ENCODE results near the gene BNC2.
"Not testable (repeated sequence)": the region's sequence is repeated elsewhere in the genome, so short reads cannot be mapped to it uniquely, and the experiment has no call there.

BNC2 gene

GRCh38 chr9:16453390-16453789 lies 417.1 kb downstream of the BNC2 start:
- DNase-seq (ENCODE audit: low read depth in 2 of 2) = no peak

GRCh38 chr9:16450578-16450977 lies 419.9 kb downstream of the BNC2 start:
- no peak for DNase-seq (ENCODE audit: low read depth in 2 of 2)

- no peak for DNase-seq (ENCODE audit: low read depth in 2 of 2)
Measured at GRCh38 chr9:16450043-16450442, 420.4 kb downstream of the BNC2 start.

GRCh38 chr9:16449076-16449730 lies 421.3 kb downstream of the BNC2 start:
- no peak for DNase-seq (ENCODE audit: low read depth in 2 of 2)

GRCh38 chr9:16447946-16448345 lies 422.5 kb downstream of the BNC2 start:
- no peak for DNase-seq (ENCODE audit: low read depth in 2 of 2)

- no peak for DNase-seq (ENCODE audit: low read depth in 2 of 2)
Measured at GRCh38 chr9:16446636-16447035, 423.8 kb downstream of the BNC2 start.

GRCh38 chr9:16445141-16445920 lies 425.1 kb downstream of the BNC2 start:
- DNase-seq (ENCODE audit: low read depth in 2 of 2) = no peak

GRCh38 chr9:16442622-16443021 lies 427.8 kb downstream of the BNC2 start:
- DNase-seq (ENCODE audit: low read depth in 2 of 2) = no peak

GRCh38 chr9:16441791-16442190 lies 428.7 kb downstream of the BNC2 start:
- no peak for DNase-seq (ENCODE audit: low read depth in 2 of 2)

- DNase-seq (ENCODE audit: low read depth in 2 of 2) = not testable (repeated sequence)
Measured at GRCh38 chr9:16438831-16439230, 431.6 kb downstream of the BNC2 start.

- no peak for DNase-seq (ENCODE audit: low read depth in 2 of 2)
Measured at GRCh38 chr9:16436545-16436944, 433.9 kb downstream of the BNC2 start.

- DNase-seq (ENCODE audit: low read depth in 2 of 2) = no peak
Measured at GRCh38 chr9:16434526-16434925, 435.9 kb downstream of the BNC2 start.

- no peak for DNase-seq (ENCODE audit: low read depth in 2 of 2)
Measured at GRCh38 chr9:16433494-16433893, 437.0 kb downstream of the BNC2 start.

GRCh38 chr9:16431666-16432392 lies 438.6 kb downstream of the BNC2 start:
- no peak for DNase-seq (ENCODE audit: low read depth in 2 of 2)

- no peak for DNase-seq (ENCODE audit: low read depth in 2 of 2)
Measured at GRCh38 chr9:16429671-16430070, 440.8 kb downstream of the BNC2 start.

GRCh38 chr9:16427873-16428427 lies 442.5 kb downstream of the BNC2 start:
- DNase-seq (ENCODE audit: low read depth in 2 of 2) = no peak

GRCh38 chr9:16426716-16427115 lies 443.8 kb downstream of the BNC2 start:
- DNase-seq (ENCODE audit: low read depth in 2 of 2) = no peak

- no peak for DNase-seq (ENCODE audit: low read depth in 2 of 2)
Measured at GRCh38 chr9:16425562-16426231, 444.8 kb downstream of the BNC2 start.

- DNase-seq (ENCODE audit: low read depth in 2 of 2) = no peak
Measured at GRCh38 chr9:16422114-16422513, 448.4 kb downstream of the BNC2 start.

GRCh38 chr9:16421532-16421931 lies 448.9 kb downstream of the BNC2 start:
- no peak for DNase-seq (ENCODE audit: low read depth in 2 of 2)

- no peak for DNase-seq (ENCODE audit: low read depth in 2 of 2)
Measured at GRCh38 chr9:16419124-16419523, 451.3 kb downstream of the BNC2 start.

GRCh38 chr9:16418721-16419120 lies 451.7 kb downstream of the BNC2 start:
- DNase-seq (ENCODE audit: low read depth in 2 of 2) = no peak
